ENCODE results near the gene MAP2K4.

DNA sequence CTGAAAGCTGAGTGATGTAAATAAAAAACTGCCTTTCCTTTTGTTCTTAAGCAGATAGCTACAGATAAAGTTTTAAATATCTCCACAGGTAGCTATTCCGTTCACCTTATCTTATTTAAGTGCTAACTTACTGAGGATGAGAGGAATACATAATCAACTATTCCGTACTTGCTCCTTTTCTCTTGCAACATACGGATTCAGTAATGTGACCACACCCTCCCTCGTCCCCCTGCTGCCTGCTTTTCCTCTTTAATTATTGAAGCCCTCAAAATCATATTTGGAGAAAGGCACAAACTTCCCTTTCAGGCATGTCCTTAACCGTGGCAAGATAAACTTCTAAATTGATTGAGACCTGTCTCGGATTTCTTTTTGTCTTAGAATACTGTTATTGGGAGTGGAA lies 101.4 kb downstream of the MAP2K4 start:
- TF ChIP-seq CTCF (conservative IDR thresholded peaks at IDR 0.05 in 1 of 2, IDR thresholded peaks at IDR 0.05 in 1 of 2; ENCODE audit: low read depth in 1 of 2, low read length in 2 of 2) = no peak
- TF ChIP-seq EZH2 (IDR thresholded peaks at IDR 0.05; ENCODE audit: low read length, missing control alignments) = no peak

All from fibroblast of lung (primary cell).